Esophagus squamous epithelium (tissue), 5 donors: ENCODE measurements around the gene EPDR1. TPM values are rescaled to one million over a fixed set of nuclear protein-coding genes. Genes with fewer than 3 reads are reported as not detected.

Source experiments
- DNase-seq: peaks from one replicate; lab custom pipeline; 2025; lab: John Stamatoyannopoulos, UW
- H3K27ac ChIP-seq, 4 donors: fragments of 200-600 bp; sonication (generic); one replicate each; pipeline ENCODE4 v1.5.1; 2016 to 2019; ENCODE audit warnings: mild to moderate bottlenecking in 1 of 4
- H3K27me3 ChIP-seq, 4 donors: fragments of 200-600 bp; sonication (generic); 1 replicate in 3 of 4; 2 replicates in 1 of 4; pipeline versions ENCODE4 v1.5.1 to v1.6.0; 2017 to 2021; ENCODE audit warnings: antibody characterized with exemption in 1 of 4
- H3K36me3 ChIP-seq, 3 donors: fragments of 200-600 bp; sonication (generic); one replicate each; pipeline ENCODE4 v1.5.1; 2016 to 2019
- H3K4me1 ChIP-seq, 3 donors: fragments of 200-600 bp; sonication (generic); one replicate each; pipeline ENCODE4 v1.5.1; 2017 to 2019
- H3K4me3 ChIP-seq, 4 donors: fragments of 200-600 bp; sonication (generic); 1 replicate in 3 of 4; 2 replicates in 1 of 4; pipeline ENCODE4 v1.5.1; 2016 to 2019; ENCODE audit warnings: mild to moderate bottlenecking in 2 of 4, moderate library complexity in 1 of 4
- H3K9me3 ChIP-seq, 3 donors: fragments of 200-600 bp; sonication (generic); one replicate each; pipeline ENCODE4 v1.5.1; 2016 to 2019
- CTCF ChIP-seq, 6 experiments: fragments of 450-650 bp in 4 of 6; fragments of 200-600 bp in 2 of 6; sonication (generic) in 2 of 6; IDR thresholded peaks; one replicate each; pipeline ENCODE4 v1.5.1; 2016 to 2019; ENCODE audit warnings: antibody characterized with exemption in 6 of 6, mild to moderate bottlenecking in 4 of 6, moderate library complexity in 4 of 6
- POLR2A ChIP-seq, 4 donors: fragments of 450-650 bp; IDR thresholded peaks; one replicate each; pipeline ENCODE4 v1.6.1; 2017; ENCODE audit warnings: antibody characterized with exemption in 4 of 4, mild to moderate bottlenecking in 4 of 4, moderate library complexity in 3 of 4
- WGBS, 2 donors: methylation state at CpG; one replicate each; pipeline ENCODE4 v1.1.5; 2018; 5-methylcytosine and 5-hydroxymethylcytosine counted together
- intact Hi-C: fragments of 100-400 bp; cut with DNase I; formaldehyde crosslinking; loops from one replicate; pipeline ENCODE4 v1.15.0; 2022
- total RNA-seq, 4 donors: library from RNA; depleted of rRNA; stranded (reverse); fragments of >200 nt; gene quantifications; one replicate each; pipeline ENCODE4 v1.1.0, GENCODE V29; 2016
- donor health status: DM: yes; HTN: yes; CAD: no.

Gene EPDR1
- total RNA-seq, 4 donors from 2014 or later, result 1.4 to 4.3 (median 3.4) TPM

GRCh38 chr7:38000272-38000671 lies 79.8 kb downstream of the EPDR1 start:
- no peak for TF ChIP-seq CTCF (IDR thresholded peaks at IDR 0.05)
- TF ChIP-seq POLR2A (IDR thresholded peaks at IDR 0.05), result no peak
- Histone ChIP-seq H3K4me3 (no peak overlapping the region), H3K27me3 (no peaks in the 10 kb centered on the region), H3K36me3 (no peaks in the 10 kb centered on the region), H3K27ac (peak overlapping the region in 2 of 4 donors; percentile 64 to 70), H3K9me3 (no peaks in the 10 kb centered on the region), H3K4me1 (peaks cover 0 to 6% (median 0%) of the 10 kb centered on the region in 3 donors)
- 29 to 34% methylated on average over 3 of the region's 3 CpGs for WGBS, 2 donors
- intact Hi-C loops, result no loop called here
- no peak for DNase-seq

Other genes starting within 250 kb of the EPDR1 start
- gene GPR141, start 236.9 kb upstream of the EPDR1 start, total RNA-seq, result under 1 TPM in 1 of 4 donors, not detected in 3; 0.76 TPM
- not detected for gene NME8, start 72.0 kb upstream of the EPDR1 start, total RNA-seq
- under 1 TPM in 2 of 4 donors, not detected in 2; 0.21 to 0.57 TPM for gene SFRP4, start 3.8 kb upstream of the EPDR1 start, total RNA-seq